K562 (cell line): ENCODE measurements around the gene SUMO3. TPM values are rescaled to one million over a fixed set of nuclear protein-coding genes. Genes with fewer than 3 reads are reported as not detected.
A peak's percentile ranks its signal among the peaks of the same experiment; 100 is the strongest.

ENCODE experiments used
- ATF7 ChIP-seq: fragments of 450-650 bp; IDR thresholded peaks from 2 replicates; pipeline ENCODE4 v1.7.1; 2014; ENCODE audit warnings: mild to moderate bottlenecking, moderate library complexity
- CTCF ChIP-seq, 3 experiments: IDR thresholded peaks in 2 of 3; conservative IDR thresholded peaks in 1 of 3; 2 replicates each; pipeline ENCODE4 v1.5.1; 2011 to 2012; ENCODE audit warnings: low read length in 3 of 3, mild to moderate bottlenecking in 3 of 3, control low read depth in 2 of 3, improper control_type of control experiment in 1 of 3, inconsistent platforms in 1 of 3, low read depth in 1 of 3, mixed read lengths in 1 of 3, moderate library complexity in 1 of 3; ENCODE audit not compliant: insufficient read depth in 2 of 3
- DEAF1 ChIP-seq: fragments of 450-650 bp; formaldehyde crosslinking; IDR thresholded peaks from 2 replicates; pipeline ENCODE4 v1.4.0; 2020; ENCODE audit warnings: mild to moderate bottlenecking, moderate library complexity
- MAFF ChIP-seq: IDR thresholded peaks from 2 replicates; pipeline ENCODE4 v1.6.1; 2012; ENCODE audit warnings: low read length, improper control_type of control experiment
- MAZ ChIP-seq, 2 experiments: fragments of 450-650 bp in 1 of 2; sonication (generic) in 1 of 2; formaldehyde crosslinking; IDR thresholded peaks in 1 of 2; conservative IDR thresholded peaks in 1 of 2; 2 replicates each; pipeline versions ENCODE4 v1.4.0 to v1.5.0; 2020; ENCODE audit warnings: mild to moderate bottlenecking in 1 of 2, missing genetic modification reagents in 1 of 2
- MTF1 ChIP-seq: fragments of 250-450 bp; sonication (Bioruptor Pico); IDR thresholded peaks from 2 replicates; pipeline ENCODE4 v1.9.0; 2021; ENCODE audit warnings: moderate library complexity, mild to moderate bottlenecking, inconsistent platforms, borderline replicate concordance
- PBX2 ChIP-seq, 2 experiments: IDR thresholded peaks in 1 of 2; conservative IDR thresholded peaks in 1 of 2; 2 replicates each; pipeline ENCODE4 v1.6.1; 2016; ENCODE audit warnings: low read depth in 2 of 2, mild to moderate bottlenecking in 1 of 2, missing compliant biosample characterization in 1 of 2, missing genetic modification characterization in 1 of 2, moderate library complexity in 1 of 2
- PHF8 ChIP-seq: fragments of 200-600 bp; sonication (generic); IDR thresholded peaks from 2 replicates; pipeline ENCODE4 v1.6.1; 2012; ENCODE audit warnings: mixed run types, mild to moderate bottlenecking, inconsistent platforms, low read length, moderate library complexity, borderline replicate concordance
- PPARD ChIP-seq: fragments of 250-450 bp; sonication (Bioruptor Pico); IDR thresholded peaks from 2 replicates; pipeline ENCODE4 v1.8.0; 2022; ENCODE audit warnings: inconsistent platforms, mild to moderate bottlenecking, moderate library complexity
- PTRF ChIP-seq: fragments of 450-650 bp; IDR thresholded peaks from 2 replicates; pipeline ENCODE4 v1.6.1; 2016; ENCODE audit warnings: mild to moderate bottlenecking, missing genetic modification characterization, missing compliant biosample characterization
- RAD21 ChIP-seq, 2 experiments: fragments of 250-450 bp in 1 of 2; fragments of 450-650 bp in 1 of 2; sonication (Bioruptor Pico) in 1 of 2; formaldehyde crosslinking in 1 of 2; IDR thresholded peaks in 1 of 2; conservative IDR thresholded peaks in 1 of 2; 2 replicates each; pipeline versions ENCODE4 v1.4.0 to v1.8.0; 2020 to 2022; ENCODE audit warnings: mild to moderate bottlenecking in 2 of 2, moderate library complexity in 1 of 2
- SNIP1 ChIP-seq: fragments of 450-650 bp; IDR thresholded peaks from 2 replicates; pipeline ENCODE4 v1.7.1; 2017; ENCODE audit warnings: low read depth, mild to moderate bottlenecking
- TCF3 ChIP-seq: sonication (generic); formaldehyde crosslinking; IDR thresholded peaks from 2 replicates; pipeline ENCODE4 v1.4.0; 2020; ENCODE audit warnings: mild to moderate bottlenecking, missing genetic modification reagents
- TEAD4 ChIP-seq, 2 experiments: sonication (generic) in 1 of 2; formaldehyde crosslinking in 1 of 2; IDR thresholded peaks; 2 replicates each; pipeline versions ENCODE4 v1.6.1 to v1.8.0; 2012 to 2022; ENCODE audit warnings: borderline replicate concordance in 1 of 2, inconsistent platforms in 1 of 2, low read length in 1 of 2, mild to moderate bottlenecking in 1 of 2, missing genetic modification reagents in 1 of 2
- YY1 ChIP-seq, 3 experiments: IDR thresholded peaks; 2 replicates each; pipeline ENCODE4 v1.6.1; 2011; ENCODE audit warnings: low read length in 2 of 3, mild to moderate bottlenecking in 2 of 3, moderate library complexity in 2 of 3, borderline replicate concordance in 1 of 3, control low read depth in 1 of 3, low read depth in 1 of 3; ENCODE audit not compliant: insufficient read depth in 3 of 3, insufficient replicate concordance in 2 of 3, control insufficient read depth in 1 of 3, insufficient read length in 1 of 3; ENCODE audit errors: extremely low read depth in 1 of 3
- ZBED1 ChIP-seq: IDR thresholded peaks from 2 replicates; pipeline ENCODE4 v1.6.1; 2014
- ZNF282 ChIP-seq: sonication (generic); formaldehyde crosslinking; IDR thresholded peaks from 2 replicates; pipeline ENCODE4 v1.8.1; 2023; ENCODE audit warnings: missing genetic modification reagents
- ZNF324 ChIP-seq: fragments of 250-450 bp; sonication (Bioruptor Pico); IDR thresholded peaks from 2 replicates; pipeline ENCODE4 v1.4.0; 2020; ENCODE audit warnings: mild to moderate bottlenecking
- polyA plus RNA-seq, 8 experiments: library from polyadenylated mRNA; depleted of rRNA in 4 of 8; stranded (reverse) in 5 of 8; unstranded in 3 of 8; fragments of >200 nt; fragmentation: Nextera tagmentation in 2 of 8; fragmentation: Illumina TruSeq in 1 of 8; extraction: Ambion mirVana in 2 of 8; extraction: Trizol in 1 of 8; gene quantifications; 2 replicates each; pipeline versions ENCODE4 v1.2.1 to v1.2.3, GENCODE V29; 2011 to 2014; ENCODE audit warnings: inconsistent platforms in 1 of 8, missing spikeins in 1 of 8
- total RNA-seq, 7 experiments: library from RNA; depleted of rRNA in 6 of 7; stranded (reverse); fragments of >200 nt in 6 of 7; fragmentation: Illumina TruSeq in 2 of 7; extraction: Trizol in 2 of 7; gene quantifications; 2 replicates each; pipeline versions ENCODE4 v1.2.1 to v1.2.3, GENCODE V29; 2011 to 2021; ENCODE audit warnings: low replicate concordance in 1 of 7

Gene SUMO3
- total and polyA plus RNA-seq, 9 of the 15 experiments (the other 6 are each of a cell fraction or from before 2014, with no cell fraction given), result 13.9 to 143 (median 113) TPM

GRCh38 chr21:44803651-44804050 is 14.2 kb downstream of the SUMO3 start (continued):
- TF ChIP-seq DEAF1 (CRISPR knock-in tag) (peak; percentile 56), ZBED1 (no peak), TCF3 (CRISPR knock-in tag) (peak; percentile 67), SNIP1 (no peak), PHF8 (no peak), TEAD4 (IDR thresholded peaks at IDR 0.05; ENCODE audit: low read length) (peak; percentile 40; the same call in 1 of the 2 replicates), TEAD4 (CRISPR knock-in tag; IDR thresholded peaks at IDR 0.05; ENCODE audit: borderline replicate concordance) (no peak), ZNF324 (CRISPR knock-in tag) (0 out of 2 replicates have a peak, but pooled peaks have one; percentile 5), MAFF (no peak), RAD21 (CRISPR knock-in tag; conservative IDR thresholded peaks at IDR 0.05 in 1 of 2, IDR thresholded peaks at IDR 0.05 in 1 of 2) (peak; percentile 63 to 74), YY1 (IDR thresholded peaks at IDR 0.05; ENCODE audit: borderline replicate concordance in 1 of 3, control insufficient read depth in 1 of 3, extremely low read depth in 1 of 3, insufficient read depth in 3 of 3, insufficient read length in 1 of 3, insufficient replicate concordance in 2 of 3, low read depth in 1 of 3, low read length in 2 of 3) (peak in 1 of 3 experiments; percentile 73), ZNF282 (CRISPR knock-in tag) (no peak), CTCF (IDR thresholded peaks at IDR 0.05 in 2 of 3, conservative IDR thresholded peaks at IDR 0.05 in 1 of 3; ENCODE audit: insufficient read depth in 2 of 3, low read depth in 1 of 3, low read length in 3 of 3) (peak; percentile 29 to 67 (median 32); a peak in 2 of 6 replicates), MAZ (CRISPR knock-in tag; conservative IDR thresholded peaks at IDR 0.05 in 1 of 2, IDR thresholded peaks at IDR 0.05 in 1 of 2) (no peak), PPARD (CRISPR knock-in tag) (no peak), ATF7 (0 out of 2 replicates have a peak, but pooled peaks have one; percentile 14), PTRF (tag) (no peak), MTF1 (CRISPR knock-in tag) (no peak), PBX2 (CRISPR knock-in tag; IDR thresholded peaks at IDR 0.05; ENCODE audit: low read depth) (no peak), PBX2 (tag; conservative IDR thresholded peaks at IDR 0.05; ENCODE audit: low read depth) (peak; percentile 59)
